PFSK-1 (cell line): ENCODE data around the gene CERS4.

ENCODE experiments used
- POLR2AphosphoS5 ChIP-seq: IDR thresholded peaks from 2 replicates; pipeline ENCODE4 v1.6.1; 2012; ENCODE audit warnings: low read depth, mild to moderate bottlenecking, control low read depth, low read length, moderate library complexity
- SIN3A ChIP-seq: IDR thresholded peaks from 2 replicates; pipeline ENCODE4 v1.6.1; 2012; ENCODE audit warnings: mild to moderate bottlenecking, low read length, moderate library complexity, borderline replicate concordance; ENCODE audit not compliant: insufficient read depth

GRCh38 chr19:8265872-8266271 lies 56.7 kb downstream of the CERS4 start:
- TF ChIP-seq POLR2AphosphoS5 (no peak), SIN3A (no peak)
